Dedifferentiated amniotic fluid mesenchymal stem cell (primary cell): ENCODE measurements around the gene SNAPC1.
A peak's percentile ranks its signal among the peaks of the same experiment; 100 is the strongest.
"Not testable (repeated sequence)": the region's sequence is repeated elsewhere in the genome, so short reads cannot be mapped to it uniquely, and the experiment has no call there.

Experiments
- DNase-seq: peaks from one replicate; pipeline ENCODE4 v3.0.0-alpha.2; 2016; ENCODE audit errors: extremely low spot score

The SNAPC1 gene

DNA sequence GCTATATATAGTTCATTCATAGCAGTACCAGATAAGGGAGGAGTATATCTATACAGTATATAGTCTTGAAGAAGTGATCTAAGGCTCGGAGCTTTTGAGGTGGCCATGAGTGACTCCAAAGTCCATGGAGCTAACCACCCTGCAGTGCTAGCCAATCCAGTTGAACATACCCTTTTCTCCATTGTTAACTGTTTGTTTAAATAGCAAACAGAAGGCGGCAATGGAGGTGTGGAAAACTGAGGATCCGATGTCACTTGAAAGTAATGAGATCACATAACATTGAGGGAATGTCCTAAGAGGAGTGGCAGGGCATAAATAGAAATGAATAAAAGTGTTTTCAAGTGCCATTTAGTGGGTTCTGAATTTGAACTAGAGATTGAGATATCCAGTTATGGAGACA, 12.4 kb upstream of the SNAPC1 start:
- DNase-seq: no peak

DNA sequence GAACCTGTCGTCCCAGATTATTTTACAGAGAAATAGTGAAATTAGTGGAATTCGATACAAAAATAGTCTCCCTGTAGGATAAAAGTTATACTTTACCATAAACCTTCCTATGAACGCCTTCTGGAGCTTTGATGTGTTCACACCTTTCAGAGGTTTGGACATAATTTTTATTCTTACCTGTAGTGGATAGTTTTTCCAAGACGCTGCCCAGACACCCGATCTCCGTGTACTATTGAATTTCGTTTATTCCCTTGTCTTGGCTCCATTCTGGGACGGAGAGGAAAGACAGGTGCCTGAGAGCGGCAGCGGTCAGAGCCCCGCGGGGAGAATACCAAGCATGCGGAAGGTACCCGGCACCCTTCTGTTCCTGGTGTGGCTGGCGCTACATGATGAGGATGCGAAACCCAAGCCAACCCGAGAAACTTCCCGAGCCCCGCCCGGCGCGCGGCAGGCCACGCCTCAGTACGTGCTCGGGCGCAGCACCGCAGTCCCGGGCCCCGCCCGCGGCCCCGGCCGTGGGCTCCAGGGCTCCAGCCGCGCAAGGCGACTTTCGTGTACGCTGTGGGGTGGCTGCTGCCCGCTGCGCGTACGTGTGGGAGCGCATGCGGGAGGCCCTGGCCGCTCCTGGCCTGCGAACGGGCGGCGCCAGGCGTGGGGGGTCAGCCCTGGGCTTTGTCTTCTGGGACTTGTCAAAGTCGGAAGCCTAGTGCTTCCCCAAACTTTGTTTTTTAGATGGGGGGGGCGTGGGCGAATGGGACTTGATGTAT, 11.3 kb upstream of the SNAPC1 start:
- DNase-seq: peak; percentile 59

DNA sequence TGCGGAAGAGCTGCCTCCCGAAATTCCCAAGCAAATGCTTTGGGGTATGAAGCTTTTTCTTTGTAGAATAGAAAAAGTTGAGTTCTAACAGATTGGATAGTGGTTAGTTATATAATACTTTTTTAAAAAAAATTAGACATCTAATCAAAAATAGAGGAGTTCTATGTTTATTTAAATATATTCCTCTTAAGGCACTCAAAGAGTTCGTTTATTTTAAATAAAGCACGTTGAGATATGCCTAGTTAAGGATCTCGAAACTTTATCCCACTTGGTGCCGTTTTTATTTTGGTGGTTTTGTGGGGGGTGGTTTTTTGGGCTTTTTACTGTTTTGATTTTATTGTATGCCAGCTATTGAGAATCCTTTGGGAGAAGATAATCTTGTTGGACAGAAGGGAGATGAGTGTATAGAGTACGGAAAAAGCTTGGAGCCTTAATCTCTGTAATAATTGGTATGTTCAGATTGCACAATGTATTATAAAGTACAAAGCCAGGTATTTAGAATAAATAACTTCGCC, 10.7 kb upstream of the SNAPC1 start:
- DNase-seq: no peak

DNA sequence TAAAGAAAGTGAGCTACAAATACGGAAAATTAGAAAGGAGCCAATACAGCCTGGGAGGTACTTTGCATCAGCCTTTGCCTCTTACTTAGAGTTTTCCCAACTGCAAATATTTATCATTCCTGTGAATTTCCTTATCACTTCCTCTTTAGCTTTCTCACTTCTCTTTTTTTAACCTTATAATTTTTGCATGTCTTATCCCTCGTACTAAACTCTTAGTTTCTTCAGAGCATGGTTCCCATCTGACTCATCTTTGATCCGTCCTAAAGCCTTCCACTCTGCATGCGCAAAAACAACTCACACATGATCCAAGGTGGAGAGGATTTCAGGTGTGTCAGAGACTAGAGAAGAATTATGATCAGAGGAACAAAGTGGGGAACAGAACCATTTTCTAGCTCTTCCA, 9.6 kb upstream of the SNAPC1 start:
- no peak for DNase-seq

DNA sequence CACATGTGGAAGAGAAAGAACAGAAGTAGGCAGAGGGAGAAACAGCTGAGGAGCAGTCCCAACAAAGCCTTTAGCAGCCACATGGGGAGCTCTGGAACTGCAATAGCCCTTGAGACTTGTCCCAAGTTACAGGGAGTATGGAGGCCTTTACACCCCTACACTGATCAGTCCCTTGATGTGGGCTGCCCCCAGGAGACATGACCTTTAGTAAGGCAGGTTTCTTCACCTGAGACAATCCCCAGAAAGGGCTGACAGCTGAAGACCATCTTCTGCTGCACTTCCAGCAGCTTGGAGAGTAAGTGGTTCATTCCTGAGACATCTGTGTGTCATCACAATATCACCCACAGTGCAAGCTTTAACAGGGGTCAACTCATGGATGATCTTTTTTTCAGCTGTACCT, 8.6 kb upstream of the SNAPC1 start:
- DNase-seq: no peak

DNA sequence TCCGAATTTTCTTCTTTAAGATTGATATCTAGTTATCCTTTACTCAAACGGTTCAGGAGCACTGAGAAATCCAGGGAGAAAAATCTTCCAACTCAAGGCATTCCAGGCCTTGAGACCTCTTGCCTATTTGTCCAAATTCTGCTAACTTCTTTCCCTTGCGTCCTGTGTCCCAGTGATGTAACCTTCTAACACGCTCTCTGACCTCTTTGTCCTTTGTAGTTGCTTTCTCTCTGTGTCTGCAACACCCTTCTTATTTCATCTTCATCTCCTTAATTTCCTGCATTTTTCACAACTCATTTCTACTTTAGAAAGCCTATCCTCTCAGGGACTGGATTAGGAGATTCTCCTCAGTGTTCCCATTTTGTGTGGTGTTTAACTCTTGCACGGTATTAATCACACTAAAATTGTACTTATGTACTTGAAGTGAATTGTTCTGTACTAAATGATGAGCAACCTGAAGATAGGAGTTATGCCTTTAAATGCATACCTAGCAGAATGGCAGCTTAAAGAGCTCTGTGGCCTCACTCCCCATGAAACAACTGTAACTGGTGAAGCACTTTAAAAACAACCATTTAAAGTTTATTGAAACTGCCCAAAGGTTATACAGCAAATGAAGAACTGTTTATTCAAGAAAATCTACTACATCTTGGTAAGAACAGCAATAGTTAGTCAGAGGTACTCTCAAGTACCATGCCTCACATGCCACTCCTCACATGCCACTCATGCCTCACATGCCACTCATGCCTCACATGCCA, 7.4 kb upstream of the SNAPC1 start:
- DNase-seq: no peak

DNA sequence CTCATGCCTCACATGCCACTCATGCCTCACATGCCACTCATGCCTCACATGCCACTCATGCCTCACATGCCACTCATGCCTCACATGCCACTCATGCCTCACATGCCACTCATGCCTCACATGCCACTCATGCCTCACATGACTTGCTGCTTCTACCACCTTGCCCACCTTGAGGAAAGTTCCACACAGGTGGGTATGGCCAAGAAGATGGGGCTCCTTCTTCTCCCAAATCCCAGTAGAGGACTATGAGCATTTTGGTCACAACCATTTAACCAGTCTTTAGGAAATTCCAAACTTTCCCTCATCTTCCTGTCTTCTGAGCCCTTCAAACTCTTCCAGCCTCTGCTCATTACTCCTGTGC, 6.9 kb upstream of the SNAPC1 start:
- not testable (repeated sequence) for DNase-seq

DNA sequence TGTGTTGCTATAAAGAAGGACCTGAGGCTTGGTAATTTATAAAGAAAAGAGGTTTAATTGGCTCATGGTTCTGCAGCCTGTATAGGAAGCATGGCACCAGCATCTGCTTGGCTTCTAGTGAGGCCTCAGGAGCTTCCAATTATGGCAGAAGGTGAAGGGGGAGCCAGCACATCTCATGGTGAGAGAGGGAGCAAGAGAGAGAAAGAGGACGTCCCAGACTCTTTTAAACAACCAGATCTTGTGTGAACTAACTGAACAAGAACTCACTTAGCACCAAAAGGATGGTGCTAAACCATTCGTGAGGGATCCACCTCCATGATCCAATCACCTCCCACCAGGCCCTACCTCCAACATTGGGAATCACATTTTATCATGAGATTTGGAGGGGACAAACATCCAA, 6.1 kb upstream of the SNAPC1 start:
- DNase-seq: no peak

DNA sequence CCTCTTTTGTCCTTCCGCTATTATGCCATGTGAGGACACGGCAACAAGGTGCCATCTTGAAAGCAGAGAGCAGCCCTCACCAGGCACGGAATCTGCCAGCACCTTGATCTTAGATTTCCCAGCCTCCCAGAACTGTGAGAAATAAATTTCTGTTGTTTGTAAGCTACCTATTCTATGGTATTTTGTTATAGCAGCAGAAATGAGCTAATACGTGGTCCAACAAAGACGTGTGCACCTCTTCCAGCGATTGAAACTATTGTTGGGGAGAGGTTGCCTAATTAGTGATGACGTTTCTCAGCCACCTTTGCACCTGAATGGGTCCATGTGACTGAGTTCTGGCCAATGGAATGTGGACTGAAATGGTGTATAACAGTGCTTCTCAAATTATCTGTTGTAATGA, 2.3 kb upstream of the SNAPC1 start:
- DNase-seq: no peak

DNA sequence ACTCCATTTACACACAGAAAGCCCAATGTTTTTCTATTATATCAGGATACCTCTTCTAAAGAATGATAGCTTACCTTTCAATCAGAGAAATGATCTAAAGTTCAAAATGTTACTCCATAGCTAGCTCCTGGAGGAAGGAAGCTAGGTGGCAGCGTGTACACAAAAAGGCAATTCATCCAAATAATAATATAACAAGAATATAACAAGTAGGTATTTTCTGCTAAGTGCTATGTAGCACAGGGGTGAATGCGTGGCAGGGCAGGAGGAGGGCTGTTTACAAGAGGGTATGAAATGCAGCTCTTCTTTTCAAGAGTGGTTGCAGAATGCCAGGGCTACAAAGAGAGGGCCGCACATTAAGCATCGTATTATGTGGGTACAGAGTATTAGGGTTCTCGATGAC, 663 bp upstream of the SNAPC1 start:
- no peak for DNase-seq

DNA sequence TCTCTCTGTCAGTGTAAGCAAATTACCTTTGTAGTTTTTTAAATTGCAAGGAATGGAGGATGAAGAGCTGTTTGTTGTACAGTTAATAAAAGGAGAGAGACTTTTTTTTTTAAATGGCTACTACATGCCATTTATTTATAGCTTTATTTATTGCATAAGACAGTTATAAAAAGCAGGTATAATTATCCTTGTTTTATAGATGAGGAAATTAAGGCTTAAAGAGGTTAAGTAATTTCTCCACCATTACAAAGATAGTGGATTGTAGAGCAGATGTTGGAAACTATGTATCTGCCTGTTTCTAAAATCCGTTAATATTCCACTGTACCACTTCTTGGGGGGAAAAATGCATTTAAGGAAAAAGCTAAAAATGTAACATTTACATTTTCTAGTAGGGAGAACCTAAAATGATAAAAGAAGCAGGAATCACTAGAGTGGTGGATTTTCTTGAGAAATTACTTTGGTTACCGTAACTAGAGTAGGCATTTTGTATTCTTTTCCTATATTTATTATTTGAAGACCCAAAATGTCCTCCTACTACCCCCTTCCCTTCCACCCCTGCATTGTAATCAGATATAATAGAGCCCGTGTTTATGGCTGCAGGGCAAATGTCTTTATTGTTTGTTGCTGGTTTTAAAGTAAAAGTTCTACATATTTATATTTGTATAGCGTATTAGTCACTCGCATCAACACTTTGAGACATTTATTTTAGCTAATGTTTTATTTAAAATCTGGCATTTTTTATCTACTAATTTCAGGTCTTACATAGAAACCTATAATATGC, 2.3 kb downstream of the SNAPC1 start:
- DNase-seq: no peak

DNA sequence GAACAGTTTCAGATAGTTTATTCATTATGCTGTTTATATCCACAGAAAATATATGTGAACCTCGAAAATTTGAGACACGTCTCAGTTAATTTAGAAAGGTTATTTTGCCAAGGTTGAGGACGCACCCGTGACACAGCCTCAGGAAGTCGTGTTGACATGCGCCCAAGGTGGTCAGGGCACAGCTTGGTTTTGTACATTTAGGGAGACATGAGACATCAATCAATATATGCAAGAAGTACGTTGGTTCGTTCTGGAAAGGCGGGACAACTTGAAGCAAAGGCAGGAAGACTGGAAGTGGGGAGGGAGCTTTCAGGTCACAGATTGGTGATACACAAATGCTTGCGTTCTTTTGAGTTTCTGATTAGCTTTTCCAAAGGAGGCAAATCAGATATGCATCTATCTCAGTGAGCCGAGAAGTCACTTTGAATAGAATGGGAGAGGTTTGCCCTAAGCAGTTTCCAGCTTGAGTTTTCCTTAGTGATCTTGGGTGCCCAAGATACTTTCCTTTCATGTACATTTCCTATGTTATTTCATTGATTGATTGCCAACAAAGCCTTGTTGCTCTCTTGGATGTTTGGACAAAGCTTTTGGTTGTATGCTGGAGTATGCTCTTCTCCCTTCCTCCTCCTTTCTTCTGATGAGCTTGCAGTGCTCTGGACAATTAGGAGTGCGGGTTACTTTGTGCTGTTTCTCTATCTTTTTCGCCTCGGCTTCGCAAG, 3.2 kb downstream of the SNAPC1 start:
- no peak for DNase-seq

DNA sequence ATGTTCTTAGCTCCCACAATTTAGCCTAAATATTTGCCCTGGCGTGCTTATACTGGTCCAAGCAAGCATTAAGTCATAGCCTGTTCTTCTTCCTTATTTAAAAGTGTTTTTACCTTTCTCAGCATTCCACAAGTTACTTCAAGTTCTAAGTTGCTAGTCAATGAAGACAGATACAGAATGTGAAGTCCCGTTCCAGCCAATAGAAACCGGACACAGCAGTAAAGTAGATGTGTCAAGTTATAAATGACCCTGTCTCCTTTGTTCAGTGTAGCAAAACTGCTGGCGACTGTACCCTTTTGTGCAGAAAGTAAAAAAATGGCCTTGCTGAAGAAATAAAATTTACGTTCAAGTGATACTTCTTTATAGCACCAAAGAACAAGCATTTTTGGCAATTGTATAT, 3.9 kb downstream of the SNAPC1 start:
- DNase-seq: no peak

DNA sequence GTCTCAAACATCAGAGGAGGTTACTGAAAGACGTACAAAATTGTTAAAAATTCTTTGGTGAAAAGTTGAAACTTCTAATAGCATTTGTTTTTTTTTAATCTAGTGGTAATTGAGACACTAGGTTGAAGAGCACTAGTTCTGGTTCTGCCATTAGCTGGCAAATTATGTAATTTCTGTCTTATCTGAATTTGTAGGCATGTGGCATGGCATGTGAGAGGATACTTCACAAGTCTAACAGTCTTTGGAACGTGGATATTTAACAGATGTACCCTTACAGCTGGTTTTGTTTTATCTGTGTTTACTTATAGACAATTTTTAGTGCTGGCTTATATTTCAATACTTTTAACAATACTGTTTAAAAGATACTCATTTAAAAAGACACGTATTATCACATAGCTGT, 6.0 kb downstream of the SNAPC1 start:
- no peak for DNase-seq

DNA sequence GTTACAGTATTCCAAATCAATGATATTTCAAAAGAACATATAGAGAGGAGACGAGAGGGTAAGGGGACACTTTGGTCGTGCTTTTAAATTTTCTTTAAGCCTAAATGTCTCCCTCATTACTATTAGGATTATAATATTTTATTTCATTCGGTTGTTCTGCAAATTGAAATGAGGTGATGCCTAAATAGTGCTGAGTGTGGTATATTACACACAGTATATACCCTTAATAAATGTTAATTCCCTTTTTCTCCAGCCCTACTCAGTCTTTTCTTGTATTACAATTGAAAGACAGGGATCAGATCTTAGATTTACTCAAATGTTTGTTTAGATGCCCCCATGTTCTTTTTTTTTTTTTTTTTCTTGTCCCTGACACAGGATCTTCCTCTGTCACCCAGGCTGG, 7.7 kb downstream of the SNAPC1 start:
- DNase-seq: no peak

DNA sequence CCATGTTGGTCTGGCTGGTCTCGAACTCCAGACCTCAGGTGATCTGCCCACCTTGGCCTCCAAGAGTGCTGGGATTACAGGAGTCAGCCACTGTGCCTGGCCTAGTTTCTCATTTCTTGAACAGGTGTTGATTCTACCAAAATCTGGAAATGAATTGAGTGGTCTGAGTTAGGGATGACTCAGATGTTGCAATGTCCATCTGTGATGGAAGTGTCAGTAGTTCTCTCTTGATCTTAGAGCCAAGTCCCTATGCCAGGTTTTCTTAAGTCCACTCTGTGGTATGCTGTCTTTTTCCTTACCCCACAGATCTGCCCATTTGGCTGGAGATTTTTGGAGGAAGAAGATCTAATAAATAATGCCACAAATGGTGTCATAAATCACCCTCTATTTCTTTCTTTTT, 12.6 kb downstream of the SNAPC1 start:
- DNase-seq: no peak

DNA sequence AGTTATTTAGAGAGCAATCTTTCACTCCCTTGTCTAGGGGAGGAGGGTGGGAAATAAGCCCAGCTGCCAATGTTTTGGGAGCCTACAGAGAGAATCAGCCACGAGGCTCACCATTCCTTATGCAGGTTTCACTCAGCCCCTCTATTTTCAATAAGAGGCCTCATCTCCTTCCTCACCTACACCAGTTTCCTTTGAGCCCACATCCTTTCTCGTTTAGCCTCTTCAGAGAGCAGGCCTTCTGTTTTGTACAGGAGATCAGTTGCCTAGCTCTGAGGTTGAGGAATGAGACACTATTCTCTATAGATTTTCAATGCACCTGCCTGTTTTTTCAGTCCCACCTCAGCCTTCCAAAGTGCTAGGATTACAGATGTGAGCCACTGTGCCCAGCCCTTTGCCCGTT, 17.9 kb downstream of the SNAPC1 start:
- no peak for DNase-seq

DNA sequence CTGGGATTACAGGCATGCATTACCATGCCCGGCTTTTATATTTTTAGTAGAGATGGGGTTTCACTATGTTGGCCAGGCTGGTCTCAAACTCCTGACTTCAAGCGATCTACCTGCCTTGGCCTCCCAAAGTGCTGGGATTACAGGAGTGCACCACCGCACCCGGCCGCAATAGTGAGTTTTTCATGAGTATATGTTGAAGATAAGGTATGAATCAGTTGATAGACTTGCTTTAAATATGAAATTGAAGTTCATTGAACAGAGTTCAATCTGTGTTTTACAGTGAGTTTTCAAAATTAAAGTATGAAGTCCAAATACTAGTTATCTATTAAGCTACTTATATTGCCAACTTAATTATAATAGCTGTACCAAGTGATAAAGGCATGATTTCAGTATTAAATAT, 35.1 kb downstream of the SNAPC1 start:
- no peak for DNase-seq

DNA sequence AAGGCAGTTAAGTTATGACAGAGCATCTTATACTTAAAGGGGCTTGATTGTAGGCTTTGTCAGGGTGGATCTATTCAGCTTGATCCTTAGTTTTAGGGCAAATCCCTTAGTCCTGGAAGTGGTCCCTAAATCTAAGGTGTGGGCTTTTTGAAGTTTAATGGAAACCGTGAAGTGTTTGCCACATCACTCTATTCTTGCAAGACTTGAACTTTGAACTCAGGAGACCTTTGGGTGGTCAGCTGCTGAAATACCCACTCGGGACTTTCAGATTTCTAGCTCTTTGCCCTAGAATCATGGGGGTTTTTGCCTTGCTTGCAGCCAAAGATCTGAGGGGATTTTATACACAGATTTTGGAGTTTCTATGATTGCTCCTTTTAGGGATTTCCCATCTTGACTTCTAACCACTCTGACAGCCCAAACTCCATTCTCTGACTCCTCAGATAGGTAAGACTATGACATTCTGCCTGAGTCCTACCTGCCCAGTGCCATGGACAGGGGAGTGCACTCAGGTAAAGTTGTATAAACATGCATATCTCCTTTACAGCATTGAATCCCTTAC, 39.9 kb downstream of the SNAPC1 start:
- no peak for DNase-seq

DNA sequence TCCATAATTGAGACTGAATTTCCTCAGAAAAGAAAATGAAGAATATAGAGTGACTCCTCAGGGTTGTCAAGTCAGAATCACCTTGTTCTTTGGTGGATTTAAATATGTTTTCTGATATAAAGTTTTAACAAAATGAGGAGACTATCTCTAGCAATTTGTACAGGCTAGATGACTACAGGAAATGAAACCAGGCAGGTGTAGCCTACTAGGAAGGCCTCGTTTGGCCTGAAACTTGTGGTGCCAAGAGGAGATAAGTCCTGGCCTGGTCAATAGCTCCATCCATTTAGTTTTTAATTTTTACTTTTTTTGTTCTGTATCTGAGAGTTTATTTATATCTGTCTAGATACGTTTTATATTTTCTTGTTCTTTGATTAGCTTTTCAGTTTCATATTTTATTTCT, 41.5 kb downstream of the SNAPC1 start:
- DNase-seq: no peak

DNA sequence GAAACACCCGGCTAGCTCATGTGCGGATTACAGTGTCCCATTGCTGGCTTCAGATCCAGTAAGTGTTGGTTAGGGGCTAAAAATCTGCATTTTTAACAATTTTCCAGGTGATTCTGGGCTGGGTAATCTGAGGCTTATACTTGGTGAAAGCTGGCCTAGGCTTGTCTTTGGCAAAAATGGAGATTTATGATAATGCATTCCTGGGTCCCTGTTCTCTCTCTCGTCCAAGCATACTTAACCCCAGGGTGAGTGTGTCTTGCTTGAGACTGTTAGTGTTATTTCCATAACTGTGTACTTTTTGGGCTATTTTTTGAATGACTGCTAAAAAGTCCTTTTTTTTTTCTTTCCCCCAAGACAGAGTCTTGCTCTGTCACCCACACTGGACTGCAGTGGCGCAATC, 43.2 kb downstream of the SNAPC1 start:
- DNase-seq: no peak

DNA sequence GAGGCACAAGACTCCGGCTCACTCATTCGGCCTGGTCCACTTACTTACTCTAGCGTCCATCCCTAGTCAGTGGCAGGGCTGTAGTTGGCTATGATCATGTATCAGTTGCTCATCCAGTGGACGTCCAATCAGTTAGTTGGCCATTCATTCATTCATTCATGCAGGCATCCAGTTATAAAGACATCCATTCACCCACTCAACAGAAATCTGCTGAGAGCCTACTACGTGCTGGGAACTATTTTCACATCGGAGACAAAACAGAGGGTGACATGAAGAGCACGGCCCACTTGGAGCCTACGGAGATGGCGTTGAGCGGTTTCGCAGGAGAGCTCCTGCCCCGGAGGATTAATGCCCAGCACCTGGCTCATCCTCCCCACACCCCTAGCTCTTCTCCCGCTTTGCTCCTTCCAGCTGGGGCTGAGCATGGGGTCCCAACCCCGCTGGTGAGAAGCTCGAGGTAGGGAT, 49.7 kb downstream of the SNAPC1 start:
- no peak for DNase-seq
